HS-27A (cell line): Measurements from ENCODE around the gene KLHL15.
"Not testable (repeated sequence)": the region's sequence is repeated elsewhere in the genome, so short reads cannot be mapped to it uniquely, and the experiment has no call there.

Experiments used
- DNase-seq: peaks from one replicate; pipeline ENCODE4 v3.0.0-alpha.2; 2012; ENCODE audit warnings: low read depth, missing footprints

The KLHL15 gene

DNA sequence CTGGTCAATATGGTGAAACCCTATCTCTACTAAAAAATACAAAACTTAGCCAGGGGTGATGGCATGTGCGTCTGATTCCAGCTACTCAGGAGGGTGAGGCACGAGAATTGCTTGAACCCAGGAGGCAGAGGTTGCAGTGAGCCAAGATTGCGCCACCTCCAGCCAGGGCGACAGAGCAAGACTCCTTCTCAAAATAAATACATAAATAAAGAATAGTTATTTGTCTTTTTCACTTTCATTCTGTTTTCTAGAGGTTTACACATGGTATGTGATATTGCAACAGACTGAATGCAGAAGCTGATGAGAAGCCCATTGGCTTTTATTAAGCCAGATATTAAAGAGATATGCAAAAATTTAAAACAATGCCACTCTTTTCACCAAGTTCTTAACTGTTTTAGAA, 8.2 kb downstream of the KLHL15 start:
- DNase-seq, result no peak

DNA sequence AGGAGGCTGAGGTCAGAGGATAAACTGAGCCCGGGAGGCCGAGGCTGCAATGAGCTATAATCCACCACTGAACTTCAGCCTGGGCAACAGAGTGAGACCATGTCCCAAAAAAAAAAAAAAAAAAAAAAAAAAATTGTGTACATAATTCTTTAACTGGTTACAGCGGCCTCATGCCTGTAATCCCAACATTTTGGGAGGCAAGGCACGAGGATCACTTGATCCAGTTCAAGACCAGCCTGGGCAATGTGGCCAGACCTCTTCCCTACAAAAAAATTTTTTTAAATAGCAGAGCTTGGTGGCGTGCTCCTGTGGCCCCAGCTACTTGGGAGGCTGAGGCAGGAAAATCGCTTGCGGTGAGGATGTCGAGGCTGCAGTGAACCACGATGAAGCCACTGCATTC, 9.3 kb downstream of the KLHL15 start:
- no peak for DNase-seq

DNA sequence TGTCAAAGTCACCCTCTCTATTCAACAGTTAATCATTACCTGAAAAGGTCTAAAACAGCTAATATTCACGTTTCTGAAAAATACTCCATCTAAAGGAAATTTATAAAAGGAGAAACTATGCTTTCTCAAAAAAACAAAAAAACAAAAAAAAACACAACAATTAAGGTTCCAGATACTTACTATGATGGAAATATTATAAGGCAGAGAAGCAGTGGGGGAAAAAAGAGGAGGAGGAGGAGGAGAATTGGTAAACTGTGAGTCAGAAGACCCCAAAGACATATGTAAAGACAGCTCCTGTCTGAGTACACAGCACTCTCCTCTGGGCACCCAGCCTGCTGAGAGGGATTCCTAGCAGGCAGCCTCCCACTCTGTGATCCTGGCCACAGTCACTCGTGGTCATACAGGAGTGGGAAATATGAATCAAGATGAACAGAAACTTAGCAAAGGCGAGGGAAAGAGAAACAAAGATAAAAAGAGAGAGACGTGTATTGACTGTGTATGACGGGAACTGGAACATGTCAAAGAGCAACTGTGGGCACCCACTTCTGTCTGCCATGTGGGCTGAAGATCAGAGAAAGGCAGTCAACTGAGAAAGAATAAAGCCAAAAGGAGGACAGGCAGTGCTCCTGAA, 12.5 kb downstream of the KLHL15 start:
- DNase-seq, result no peak

DNA sequence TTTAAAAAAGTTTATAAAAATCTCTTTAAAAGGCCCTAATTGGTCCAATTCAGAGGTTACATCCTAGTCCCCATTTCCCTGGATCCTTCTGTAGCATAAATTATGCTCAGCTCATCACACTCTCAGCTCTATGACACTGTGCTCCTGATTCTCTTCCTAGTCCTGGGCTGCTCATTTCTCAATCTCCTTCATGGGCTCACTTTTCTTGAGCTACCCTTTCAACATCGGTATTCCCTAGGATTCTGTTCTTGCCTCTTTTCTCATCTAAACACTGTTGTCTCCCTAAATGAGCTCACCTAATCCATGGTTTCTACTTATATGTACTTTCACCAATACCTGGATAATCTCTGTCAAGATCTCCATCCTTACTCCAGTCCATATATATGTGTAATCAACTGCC, 14.7 kb downstream of the KLHL15 start:
- no peak for DNase-seq

DNA sequence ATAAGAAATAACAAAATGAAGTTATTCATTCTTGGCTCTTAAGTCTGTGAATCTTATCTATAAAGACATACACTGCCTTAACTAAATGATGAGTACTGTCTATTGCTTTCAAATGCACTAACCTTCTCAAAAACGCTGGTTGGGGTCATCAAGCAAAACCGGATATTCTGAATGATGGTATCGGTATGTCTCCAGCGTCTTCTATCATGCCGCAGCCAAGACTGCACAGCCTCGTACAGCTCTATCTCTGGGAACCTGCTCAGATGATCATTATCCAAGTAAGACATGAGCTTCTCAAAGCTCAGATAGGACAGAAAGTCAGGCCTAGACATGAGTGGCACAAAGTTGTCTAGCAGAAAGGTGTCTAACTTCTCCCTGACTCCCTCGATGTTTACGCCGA, 21.1 kb downstream of the KLHL15 start:
- DNase-seq, result no peak

DNA sequence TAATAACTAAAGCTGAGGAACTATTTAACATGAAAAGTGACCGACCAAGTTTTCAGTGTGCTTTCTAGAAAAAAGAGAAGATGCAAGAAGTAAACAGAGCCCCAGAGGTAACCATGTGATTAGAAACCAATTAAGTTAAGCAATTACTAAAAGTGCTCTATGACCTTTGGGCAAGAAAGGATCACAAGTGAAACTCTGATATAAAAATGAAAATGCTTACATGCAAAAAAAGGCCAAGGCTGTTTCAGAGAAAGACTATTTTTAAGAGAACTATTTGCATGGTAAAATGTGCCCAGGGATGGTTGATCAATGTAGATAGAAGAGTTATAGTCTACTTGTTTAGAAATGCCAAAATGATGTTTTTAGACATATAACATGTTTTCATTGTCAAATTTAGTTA, 22.0 kb downstream of the KLHL15 start:
- no peak for DNase-seq

DNA sequence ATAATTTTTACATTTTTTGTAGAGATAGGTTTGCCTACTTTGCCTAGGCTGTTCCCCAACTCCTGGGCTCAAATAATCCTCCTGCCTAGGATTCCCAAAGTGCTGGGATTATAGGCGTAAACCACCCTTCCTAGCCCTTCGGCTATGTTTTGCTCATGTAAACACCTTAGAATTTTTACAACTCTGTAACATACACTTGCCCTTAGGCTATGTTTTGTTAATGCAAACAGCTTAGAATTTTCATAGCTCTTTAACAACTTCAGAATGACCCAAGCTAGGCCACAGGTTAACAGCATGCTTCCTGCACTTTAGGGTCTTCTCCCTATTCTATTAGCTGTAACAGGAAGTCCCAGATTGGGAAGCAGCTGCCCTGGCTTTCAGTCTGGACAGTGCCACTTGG, 24.2 kb downstream of the KLHL15 start:
- no peak for DNase-seq

DNA sequence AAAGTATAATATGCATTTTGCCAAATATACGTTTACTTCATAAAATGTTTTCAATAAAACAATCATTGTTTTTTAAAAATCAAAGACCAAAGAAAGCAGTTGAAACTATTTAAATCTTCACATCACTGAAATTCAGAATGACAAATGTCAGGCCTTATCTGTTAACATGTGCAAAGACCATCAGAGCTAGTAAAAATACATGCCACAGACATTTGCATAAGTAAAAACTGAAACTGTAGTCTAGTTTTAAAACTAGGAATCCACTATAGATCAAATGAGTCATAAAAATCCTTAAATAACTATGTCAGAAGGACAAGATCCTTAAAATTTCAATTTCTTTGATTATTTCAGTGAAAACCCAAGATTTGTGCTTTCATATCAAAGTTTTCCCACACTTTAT, 24.8 kb downstream of the KLHL15 start:
- DNase-seq, result no peak

DNA sequence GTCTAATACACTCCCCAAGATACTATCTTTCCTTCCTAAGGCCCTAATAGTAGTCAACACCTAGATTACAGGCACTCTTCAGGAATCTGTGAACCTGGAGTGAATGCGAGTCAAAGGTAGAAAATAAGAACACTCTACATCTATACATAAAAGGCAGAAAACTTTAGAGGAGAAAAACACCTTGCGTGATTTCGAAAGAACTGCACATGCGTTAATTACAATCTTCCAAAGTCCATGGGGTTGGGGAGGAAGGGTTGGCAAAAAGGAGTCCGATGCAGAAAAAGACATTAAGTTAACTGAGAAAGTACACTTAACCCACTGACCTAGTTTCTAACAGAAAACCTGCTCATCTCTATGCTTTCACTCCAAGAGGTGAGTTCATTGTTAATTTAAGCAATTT, 27.3 kb downstream of the KLHL15 start:
- no peak for DNase-seq

DNA sequence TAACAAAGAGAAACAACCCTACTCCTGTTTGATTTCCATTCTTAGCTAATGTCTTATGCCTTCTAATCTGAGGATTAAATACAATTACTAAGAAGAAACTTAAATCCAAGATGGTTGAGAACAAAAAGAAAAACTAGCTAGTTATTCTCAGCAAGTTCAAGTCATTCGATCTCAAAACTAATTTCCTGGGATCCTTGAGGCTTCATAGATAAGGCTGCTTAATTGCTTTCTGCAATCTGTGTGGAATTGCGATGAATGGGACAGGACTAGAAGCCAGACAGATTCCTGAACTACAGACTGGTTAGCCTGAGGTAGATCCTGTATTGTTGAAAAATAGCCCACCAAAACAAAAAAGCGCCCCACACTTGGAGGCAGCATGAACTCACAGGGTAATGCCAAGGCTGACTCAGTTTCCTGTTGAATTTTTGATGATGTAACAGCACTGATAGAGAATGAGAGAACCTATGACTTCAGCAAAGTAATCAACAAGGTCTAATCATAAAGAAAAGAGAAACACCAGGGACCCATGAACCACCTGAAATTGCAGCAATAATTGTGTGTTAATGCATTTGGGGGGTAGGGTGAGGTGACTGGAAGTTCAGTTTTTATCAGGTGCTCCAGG, 33.9 kb downstream of the KLHL15 start:
- DNase-seq, result no peak

DNA sequence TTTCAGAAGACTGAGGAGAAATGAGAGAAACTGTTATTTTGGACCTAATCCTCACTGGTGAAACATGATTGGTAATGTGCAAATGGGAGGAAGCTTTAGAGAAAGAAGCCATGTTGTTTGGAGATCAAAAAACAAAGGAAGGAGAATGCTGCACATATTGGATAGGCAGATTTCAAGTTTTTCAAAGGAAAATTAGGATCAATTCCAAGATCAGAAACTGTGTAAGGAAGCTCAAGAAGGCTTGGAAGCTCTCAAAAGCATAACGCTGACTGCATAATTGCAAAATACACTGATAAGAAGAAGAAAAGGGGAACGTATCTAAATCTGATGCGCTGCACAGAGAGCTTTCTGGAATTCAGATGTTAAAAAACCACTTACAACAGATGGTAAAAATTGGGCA, 34.6 kb downstream of the KLHL15 start:
- no peak for DNase-seq

DNA sequence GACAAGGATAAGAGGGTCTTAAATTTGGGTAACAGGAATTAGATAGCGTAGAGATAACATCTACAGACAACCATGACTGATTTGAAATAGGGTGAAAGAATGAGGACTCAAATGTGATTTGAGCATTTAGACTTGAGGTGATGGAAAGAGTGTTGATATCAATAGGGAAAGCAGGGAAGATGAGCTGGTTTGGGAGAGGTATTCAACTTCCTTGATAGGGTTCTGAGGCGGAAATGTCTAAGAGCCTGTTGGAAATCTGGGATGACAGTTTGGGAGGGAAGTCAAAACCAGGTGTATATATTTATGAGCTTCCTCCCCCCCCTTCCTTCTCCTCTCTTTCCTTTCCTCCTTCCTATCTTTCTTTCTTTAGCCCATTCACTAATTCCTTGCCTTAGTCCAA, 36.5 kb downstream of the KLHL15 start:
- no peak for DNase-seq

DNA sequence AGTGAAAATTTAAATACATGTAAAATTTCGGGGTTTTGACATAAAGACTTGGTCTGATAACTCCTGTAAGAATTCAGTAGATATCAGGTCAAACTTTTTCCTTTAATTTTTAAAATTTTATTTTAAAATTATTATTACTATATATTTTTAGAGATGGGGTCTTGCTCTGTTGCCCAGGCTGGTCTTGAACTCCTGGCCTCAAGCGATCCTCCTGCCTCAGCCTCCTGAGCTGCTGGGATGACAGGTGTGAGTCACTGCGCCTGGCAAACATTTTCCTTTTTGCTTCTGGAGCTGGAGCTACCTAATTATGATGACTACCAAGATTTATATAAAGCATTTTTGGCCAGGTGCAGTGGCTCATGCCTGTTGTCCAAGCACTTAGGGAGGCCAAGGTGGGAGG, 37.3 kb downstream of the KLHL15 start:
- no peak for DNase-seq

DNA sequence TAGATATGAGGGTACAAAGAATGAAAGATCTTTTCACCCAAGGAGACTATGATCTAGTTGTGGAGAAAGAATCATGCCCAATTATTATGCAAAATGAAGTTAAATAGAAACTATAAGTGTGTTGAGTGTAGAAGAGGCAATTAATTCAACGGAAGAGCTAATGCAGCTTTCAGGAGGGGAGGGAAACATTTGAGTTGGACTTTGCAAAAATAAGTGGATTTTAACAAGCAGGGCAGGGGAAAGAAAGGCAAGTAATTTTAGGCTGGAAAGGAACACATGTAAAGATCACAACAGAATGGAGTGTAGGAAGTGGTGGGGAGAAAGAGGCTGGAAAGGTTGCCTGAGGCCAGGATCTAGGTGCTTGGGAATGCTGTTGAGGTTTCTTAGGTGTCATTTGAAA, 44.1 kb downstream of the KLHL15 start:
- no peak for DNase-seq

DNA sequence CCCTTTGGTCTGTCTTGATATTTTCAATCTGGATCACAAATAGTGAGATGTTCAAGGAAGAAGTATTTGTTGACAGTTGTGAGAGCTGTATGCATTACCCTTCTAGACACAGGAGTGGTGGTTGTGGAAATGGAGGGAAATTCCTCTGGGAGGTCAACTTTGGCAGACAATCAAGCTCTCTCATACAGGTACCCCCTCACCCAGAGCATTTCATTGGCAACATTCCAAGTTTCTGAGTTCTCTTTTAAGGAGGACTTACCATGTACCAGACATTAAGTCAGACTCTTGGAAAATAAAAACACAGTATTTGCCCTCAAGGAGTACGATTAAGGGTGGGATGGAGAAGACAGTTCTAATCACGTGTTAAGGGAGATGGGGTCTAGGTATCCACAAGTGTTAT, 45.3 kb downstream of the KLHL15 start:
- DNase-seq, result no peak

DNA sequence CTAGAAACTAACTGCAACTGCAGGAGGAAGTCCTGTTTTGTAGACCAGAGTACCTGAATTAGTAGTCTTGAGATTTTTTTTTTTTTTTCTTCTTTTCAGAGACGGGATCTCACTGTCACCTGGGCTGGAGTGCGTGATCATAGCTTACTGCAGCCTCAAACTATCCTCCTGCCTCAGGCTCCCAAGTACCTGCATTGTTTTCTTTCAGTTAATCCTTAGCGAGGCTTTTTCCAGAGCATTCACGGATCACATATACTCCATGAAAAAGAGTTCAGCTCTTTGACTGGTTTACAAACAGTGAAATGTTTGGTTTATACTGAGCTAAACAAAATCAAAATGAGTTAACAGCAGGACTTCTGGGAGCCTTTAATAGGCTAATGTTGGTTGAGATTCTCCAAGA, 45.8 kb downstream of the KLHL15 start:
- DNase-seq, result no peak

DNA sequence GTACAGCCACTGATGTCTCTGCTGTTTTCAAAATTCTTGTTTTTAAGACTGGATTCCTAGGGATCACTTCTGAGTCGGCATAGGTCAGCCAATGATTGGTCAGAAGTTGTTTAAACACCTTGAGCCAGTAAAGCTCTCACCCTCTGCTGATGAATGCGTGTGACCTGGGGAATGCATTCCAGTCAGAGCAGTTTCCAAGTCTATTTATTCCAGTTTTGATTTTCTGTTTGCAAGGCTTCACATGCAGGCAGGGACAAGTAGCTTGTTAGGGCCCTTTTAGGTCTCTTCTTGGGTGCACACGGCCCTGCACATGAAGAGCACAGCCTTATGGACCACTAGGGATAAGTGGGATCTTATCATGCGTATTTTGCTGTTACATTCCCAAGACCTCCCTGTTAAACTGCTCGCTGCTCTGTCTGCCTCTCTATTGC, 47.0 kb downstream of the KLHL15 start:
- DNase-seq, result no peak

DNA sequence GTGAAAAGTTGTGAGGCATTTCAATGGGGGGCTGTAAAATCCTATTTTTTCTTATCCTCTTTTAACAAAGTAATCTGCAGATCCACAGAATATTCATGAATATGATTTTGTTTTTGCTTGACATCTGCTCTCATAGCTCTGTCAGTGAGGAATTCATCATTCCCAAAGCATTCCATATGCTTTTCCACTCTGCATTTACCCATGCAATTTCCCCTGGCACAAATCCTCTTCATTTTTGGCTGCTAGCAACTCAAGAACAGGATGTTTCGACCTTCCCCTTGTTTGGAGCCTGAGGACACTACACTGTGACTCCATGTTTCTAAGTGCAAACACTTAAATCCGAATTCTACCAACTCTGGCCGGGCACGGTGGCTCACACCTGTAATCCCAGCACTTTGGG, 48.5 kb downstream of the KLHL15 start:
- no peak for DNase-seq

DNA sequence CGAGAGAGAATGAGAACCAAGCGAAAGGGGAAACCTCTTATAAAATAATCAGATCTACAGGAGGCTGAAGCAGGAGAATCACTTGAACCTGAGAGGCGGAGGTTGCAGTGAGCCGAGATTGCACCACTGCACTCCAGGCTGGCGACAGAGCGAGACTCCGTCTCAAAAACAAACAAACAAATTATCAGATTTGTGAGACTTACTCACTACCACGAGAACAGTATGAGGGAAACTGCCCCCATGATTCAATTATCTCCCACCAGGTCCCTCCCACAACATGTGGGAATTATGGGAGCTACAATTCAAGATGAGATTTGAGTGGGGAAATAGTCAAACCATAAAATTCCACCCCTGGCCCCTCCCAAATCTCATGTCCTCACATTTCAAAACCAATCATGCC, 61.4 kb downstream of the KLHL15 start:
- DNase-seq, result not testable (repeated sequence)

DNA sequence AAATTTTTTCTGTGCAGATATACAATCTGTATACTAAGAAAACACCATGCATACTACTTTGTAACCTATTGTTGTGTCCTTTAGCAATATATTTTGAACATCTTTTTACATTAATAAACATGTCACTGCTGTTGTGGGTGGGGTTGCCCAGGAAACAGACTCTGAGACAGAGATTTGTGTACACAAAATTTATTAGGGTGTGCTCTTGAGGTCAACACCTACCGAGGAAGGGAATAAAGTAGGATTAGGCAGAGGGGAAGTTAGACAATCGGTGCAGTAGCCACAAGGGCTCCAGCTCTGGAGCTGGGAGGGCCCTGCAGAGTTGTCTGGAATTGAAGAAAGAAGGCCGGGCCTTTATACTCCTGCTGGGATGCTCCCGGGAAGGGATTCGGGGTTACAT, 62.8 kb downstream of the KLHL15 start:
- DNase-seq, result no peak

DNA sequence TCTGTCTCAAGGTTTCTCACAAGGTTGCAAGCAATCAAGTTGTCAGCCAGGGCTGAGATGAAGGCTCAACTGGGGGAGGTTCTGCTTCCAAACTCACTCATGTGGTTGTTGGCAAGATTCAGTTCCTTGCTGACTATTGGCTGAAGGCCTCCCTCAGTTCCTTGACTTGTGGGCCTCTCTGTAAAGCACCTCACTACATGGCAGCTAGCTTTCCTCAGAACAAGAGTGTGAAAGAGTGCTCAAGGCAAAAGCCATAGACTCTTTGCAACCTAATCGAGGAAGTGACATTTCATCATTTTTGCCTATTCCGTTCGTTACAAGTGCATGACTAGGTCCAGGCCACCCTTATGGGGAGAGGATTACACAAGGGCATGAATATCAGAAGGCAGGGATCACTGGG, 67.2 kb downstream of the KLHL15 start:
- no peak for DNase-seq

DNA sequence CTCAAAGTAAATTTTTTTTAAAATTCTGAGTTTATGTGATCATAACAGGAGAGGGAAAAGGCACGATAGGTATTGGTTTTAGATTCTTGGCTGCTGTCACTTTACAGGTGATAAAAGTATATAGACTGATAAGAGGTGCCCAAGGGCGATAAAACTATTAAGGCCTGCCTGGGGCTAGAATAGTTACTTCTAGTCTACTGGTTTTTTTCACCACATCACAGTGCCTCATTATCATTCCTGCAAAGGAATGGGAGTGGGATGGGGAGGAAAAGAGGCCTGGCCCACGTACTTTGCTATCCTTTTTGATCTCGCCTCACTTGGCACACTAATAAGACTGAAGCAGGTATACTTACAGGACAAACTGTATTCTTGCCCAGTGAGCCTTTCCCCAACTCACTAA, 72.6 kb downstream of the KLHL15 start:
- no peak for DNase-seq

DNA sequence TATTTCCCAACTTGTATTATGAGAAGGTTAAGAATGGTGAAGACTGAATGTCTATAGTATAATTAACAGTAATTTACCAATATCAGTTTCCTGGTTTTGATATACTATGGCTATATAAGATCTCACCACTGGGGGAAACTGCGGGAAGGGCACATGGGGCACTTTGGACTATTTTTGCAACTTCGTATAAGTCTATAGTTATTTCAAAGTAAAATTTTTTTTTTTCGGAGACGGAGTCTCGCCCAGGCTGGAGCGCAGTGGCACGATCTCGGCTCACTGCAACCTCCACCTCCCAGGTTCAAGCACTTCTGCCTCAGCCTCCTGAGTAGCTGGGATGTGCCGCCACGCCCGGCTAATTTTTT, 73.1 kb downstream of the KLHL15 start:
- DNase-seq, result no peak
